ENCODE data around the gene FRAT2.
"Not testable (repeated sequence)": the region's sequence is repeated elsewhere in the genome, so short reads cannot be mapped to it uniquely, and the experiment has no call there.

The FRAT2 gene

GRCh38 chr10:97355571-97355975 is 21.0 kb upstream of the FRAT2 start:
- no peak for DNase-seq

GRCh38 chr10:97353945-97354344 is 19.4 kb upstream of the FRAT2 start:
- no peak for DNase-seq

GRCh38 chr10:97349752-97350513 is 15.4 kb upstream of the FRAT2 start:
- DNase-seq = no peak

GRCh38 chr10:97347317-97347716 is 12.8 kb upstream of the FRAT2 start:
- no peak for DNase-seq

GRCh38 chr10:97343664-97344063 is 9.1 kb upstream of the FRAT2 start:
- not testable (repeated sequence) for DNase-seq

GRCh38 chr10:97341416-97341815 is 6.9 kb upstream of the FRAT2 start:
- no peak for DNase-seq

GRCh38 chr10:97338041-97338440 is 3.5 kb upstream of the FRAT2 start:
- no peak for DNase-seq

- DNase-seq = no peak
These were observed 2.7 kb upstream of the FRAT2 start for GRCh38 chr10:97336942-97337831.

GRCh38 chr10:97336446-97336845 is 1.9 kb upstream of the FRAT2 start:
- DNase-seq = no peak

GRCh38 chr10:97336006-97336405 is 1.5 kb upstream of the FRAT2 start:
- DNase-seq = no peak

- DNase-seq = no peak
These were observed 675 bp upstream of the FRAT2 start for GRCh38 chr10:97335188-97335619.

- DNase-seq = no peak
These were observed 744 bp downstream of the FRAT2 start for GRCh38 chr10:97333601-97334369.

- DNase-seq = peak in 1 of 2 experiments; percentile 8
These were observed 1.3 kb downstream of the FRAT2 start for GRCh38 chr10:97333351-97333600.

- DNase-seq = peak in 1 of 2 experiments; percentile 9
These were observed 1.8 kb downstream of the FRAT2 start for GRCh38 chr10:97332591-97333350.

GRCh38 chr10:97331153-97331703 is 3.3 kb downstream of the FRAT2 start:
- no peak for DNase-seq

- DNase-seq = no peak
These were observed 4.8 kb downstream of the FRAT2 start for GRCh38 chr10:97329766-97330165.

GRCh38 chr10:97328646-97329453 is 5.7 kb downstream of the FRAT2 start:
- DNase-seq = no peak

GRCh38 chr10:97327348-97328294 is 6.9 kb downstream of the FRAT2 start:
- DNase-seq = no peak

GRCh38 chr10:97325754-97326153 is 8.8 kb downstream of the FRAT2 start:
- DNase-seq = no peak

- DNase-seq = no peak
These were observed 11.0 kb downstream of the FRAT2 start for GRCh38 chr10:97323501-97323900.
